Fibroblast of mammary gland (primary cell): ENCODE data around the gene RYR3.

Source experiments
- DNase-seq: peaks from one replicate; pipeline ENCODE4 v3.0.0-alpha.2; 2010; ENCODE audit warnings: low read depth
- H3K4me3 ChIP-seq: 2 replicates; pipeline ENCODE4 v1.5.1; 2011; ENCODE audit warnings: low read depth, mild to moderate bottlenecking, low read length, moderate library complexity; ENCODE audit not compliant: control insufficient read depth
- CTCF ChIP-seq: conservative IDR thresholded peaks from 2 replicates; pipeline ENCODE4 v1.5.1; 2011; ENCODE audit warnings: low read depth, low read length, inconsistent platforms; ENCODE audit not compliant: control insufficient read depth, insufficient read depth

The RYR3 gene

GRCh38 chr15:33524274-33524673 lies 213.5 kb downstream of the RYR3 start:
- no peak overlapping the region for H3K4me3 ChIP-seq
- no peak for DNase-seq
- TF ChIP-seq CTCF, result no peak

GRCh38 chr15:33526532-33526931 lies 215.8 kb downstream of the RYR3 start:
- no peak for TF ChIP-seq CTCF

DNA sequence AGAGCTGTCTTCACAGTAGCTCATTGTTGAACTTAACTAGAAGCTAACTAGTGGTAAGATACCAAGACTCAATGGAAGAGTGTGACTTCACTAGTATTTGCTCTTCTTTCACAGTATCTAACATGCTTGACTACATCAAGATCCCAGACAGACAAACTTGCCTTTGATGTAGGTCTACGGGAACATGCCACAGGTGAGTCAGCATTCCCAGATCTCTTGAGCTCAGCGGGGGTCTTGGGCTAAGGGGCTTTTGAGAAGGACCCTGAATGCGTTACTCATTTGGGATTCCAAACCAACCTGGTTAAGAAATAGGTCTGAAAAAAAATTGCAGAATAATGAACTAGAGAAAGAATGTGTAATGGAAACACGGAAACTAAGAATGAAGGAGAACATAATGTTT lies 222.4 kb downstream of the RYR3 start:
- no peak for DNase-seq
- TF ChIP-seq CTCF, result no peak
- no peak overlapping the region for H3K4me3 ChIP-seq

More at GRCh38 chr15:33526532-33526931, 215.8 kb downstream of the RYR3 start:
- DNase-seq, result no peak
- H3K4me3 ChIP-seq, result no peak overlapping the region

- TF ChIP-seq CTCF, result no peak
- no peak overlapping the region for H3K4me3 ChIP-seq
- DNase-seq, result no peak
Observed at GRCh38 chr15:33534642-33535041, 223.9 kb downstream of the RYR3 start.

- no peak for TF ChIP-seq CTCF
- DNase-seq, result no peak
- H3K4me3 ChIP-seq, result no peak overlapping the region
Observed at GRCh38 chr15:33535135-33535534, 224.4 kb downstream of the RYR3 start.

DNA sequence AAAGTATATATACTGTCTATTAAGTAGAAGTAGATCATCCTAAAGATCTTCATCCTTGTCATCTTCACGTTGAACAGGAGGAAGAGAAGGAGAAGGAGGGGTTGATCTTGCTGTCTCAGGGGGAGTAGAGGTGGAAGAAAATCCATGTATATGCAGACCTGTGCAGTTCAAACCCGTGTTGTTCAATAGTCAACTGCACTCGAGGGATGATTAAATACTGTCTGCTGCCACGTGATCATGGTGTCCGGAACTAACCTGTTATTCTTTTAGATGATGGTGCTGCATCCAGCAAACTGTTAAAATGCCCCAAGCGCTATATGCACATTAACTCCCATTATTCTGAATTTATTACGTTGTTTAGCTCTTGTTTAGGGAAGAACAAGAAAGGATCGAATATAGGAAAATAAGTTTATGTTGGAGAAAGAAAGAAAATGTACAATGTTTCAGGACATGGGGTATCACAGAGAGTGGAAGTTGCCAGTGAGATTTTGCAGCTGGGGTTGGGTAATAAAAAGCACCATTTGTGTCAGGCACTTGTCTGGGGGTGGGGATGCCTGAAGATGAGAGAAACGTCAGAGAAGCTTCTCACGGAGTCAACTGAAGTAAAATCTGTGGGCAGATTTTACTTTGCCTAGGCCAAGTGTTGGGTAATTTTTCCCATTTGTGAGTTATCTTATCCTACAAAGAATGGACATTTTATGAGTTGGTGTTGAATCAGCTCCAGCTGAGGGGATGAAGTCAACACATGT lies 229.2 kb downstream of the RYR3 start:
- H3K4me3 ChIP-seq, result no peak overlapping the region
- no peak for DNase-seq
- no peak for TF ChIP-seq CTCF

GRCh38 chr15:33543957-33544356 lies 233.2 kb downstream of the RYR3 start:
- TF ChIP-seq CTCF, result no peak
- no peak overlapping the region for H3K4me3 ChIP-seq
- no peak for DNase-seq
